A673 (cell line): ENCODE measurements around the gene CASP9.

Experiments used
- CTCF ChIP-seq: fragments of 300-800, 200-600 bp; sonication (generic); conservative IDR thresholded peaks from 2 replicates; pipeline ENCODE4 v1.5.1; 2017; ENCODE audit warnings: low read depth, mild to moderate bottlenecking, antibody characterized with exemption, low read length, moderate library complexity, mixed read lengths
- EZH2 ChIP-seq: fragments of 200-600 bp; sonication (generic); IDR thresholded peaks from 2 replicates; pipeline ENCODE4 v1.6.1; 2017; ENCODE audit warnings: borderline replicate concordance, low read depth, mild to moderate bottlenecking, mixed read lengths, antibody characterized with exemption, low read length; ENCODE audit not compliant: poor library complexity, severe bottlenecking

- TF ChIP-seq CTCF (no peak), EZH2 (no peak)
Observed at GRCh38 chr1:15445390-15446122, 78.5 kb downstream of the CASP9 start.
